MM.1S (cell line): ENCODE measurements around the gene SNTB2.

Source experiments
- EZH2 ChIP-seq: fragments of 300-600 bp; sonication (generic); optimal IDR thresholded peaks from 2 replicates; pipeline ENCODE3; 2017; ENCODE audit warnings: low read depth, mild to moderate bottlenecking, antibody characterized with exemption, low read length, mixed read lengths
- TF ChIP-seq, protein P1 (sequence below): fragments of 300-600 bp; sonication (generic); IDR thresholded peaks from 2 replicates; pipeline ENCODE4 v1.5.1; 2016; ENCODE audit warnings: antibody characterized with exemption, low read length, mixed read lengths

DNA sequence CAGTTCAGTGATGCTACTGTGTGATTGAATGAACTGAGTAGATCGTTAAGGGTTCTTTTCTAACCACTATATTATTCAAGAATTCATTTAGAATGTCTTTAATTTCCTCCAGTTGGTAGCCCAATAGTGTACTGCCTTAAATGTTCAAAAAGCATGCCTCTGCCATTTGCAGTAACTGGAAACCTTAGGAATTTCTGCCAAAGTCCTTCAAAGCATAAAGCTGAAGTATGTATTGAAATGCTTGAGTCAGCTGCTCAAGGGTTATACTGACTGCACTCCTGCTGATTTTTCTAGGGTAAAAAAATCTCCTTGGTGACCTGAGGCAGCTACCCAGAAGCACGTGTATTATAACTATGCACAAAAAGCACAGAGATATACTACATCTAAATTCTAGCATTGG is 56.5 kb downstream of the SNTB2 start:
- TF ChIP-seq, protein P1, sequence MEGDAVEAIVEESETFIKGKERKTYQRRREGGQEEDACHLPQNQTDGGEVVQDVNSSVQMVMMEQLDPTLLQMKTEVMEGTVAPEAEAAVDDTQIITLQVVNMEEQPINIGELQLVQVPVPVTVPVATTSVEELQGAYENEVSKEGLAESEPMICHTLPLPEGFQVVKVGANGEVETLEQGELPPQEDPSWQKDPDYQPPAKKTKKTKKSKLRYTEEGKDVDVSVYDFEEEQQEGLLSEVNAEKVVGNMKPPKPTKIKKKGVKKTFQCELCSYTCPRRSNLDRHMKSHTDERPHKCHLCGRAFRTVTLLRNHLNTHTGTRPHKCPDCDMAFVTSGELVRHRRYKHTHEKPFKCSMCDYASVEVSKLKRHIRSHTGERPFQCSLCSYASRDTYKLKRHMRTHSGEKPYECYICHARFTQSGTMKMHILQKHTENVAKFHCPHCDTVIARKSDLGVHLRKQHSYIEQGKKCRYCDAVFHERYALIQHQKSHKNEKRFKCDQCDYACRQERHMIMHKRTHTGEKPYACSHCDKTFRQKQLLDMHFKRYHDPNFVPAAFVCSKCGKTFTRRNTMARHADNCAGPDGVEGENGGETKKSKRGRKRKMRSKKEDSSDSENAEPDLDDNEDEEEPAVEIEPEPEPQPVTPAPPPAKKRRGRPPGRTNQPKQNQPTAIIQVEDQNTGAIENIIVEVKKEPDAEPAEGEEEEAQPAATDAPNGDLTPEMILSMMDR = no peak
- no peak for TF ChIP-seq EZH2
